Smooth muscle cell of trachea (primary cell): ENCODE measurements around the gene FUCA1. TPM values are rescaled to one million over a fixed set of nuclear protein-coding genes. Genes with fewer than 3 reads are reported as not detected.

Experiments used
- total RNA-seq: library from RNA; depleted of rRNA; stranded (reverse); fragments of >200 nt; gene quantifications from 2 replicates; pipeline ENCODE4 v1.2.1, GENCODE V29; 2014

FUCA1 gene
- total RNA-seq: 2.2 and 7.4 TPM in 2 replicates

DNA sequence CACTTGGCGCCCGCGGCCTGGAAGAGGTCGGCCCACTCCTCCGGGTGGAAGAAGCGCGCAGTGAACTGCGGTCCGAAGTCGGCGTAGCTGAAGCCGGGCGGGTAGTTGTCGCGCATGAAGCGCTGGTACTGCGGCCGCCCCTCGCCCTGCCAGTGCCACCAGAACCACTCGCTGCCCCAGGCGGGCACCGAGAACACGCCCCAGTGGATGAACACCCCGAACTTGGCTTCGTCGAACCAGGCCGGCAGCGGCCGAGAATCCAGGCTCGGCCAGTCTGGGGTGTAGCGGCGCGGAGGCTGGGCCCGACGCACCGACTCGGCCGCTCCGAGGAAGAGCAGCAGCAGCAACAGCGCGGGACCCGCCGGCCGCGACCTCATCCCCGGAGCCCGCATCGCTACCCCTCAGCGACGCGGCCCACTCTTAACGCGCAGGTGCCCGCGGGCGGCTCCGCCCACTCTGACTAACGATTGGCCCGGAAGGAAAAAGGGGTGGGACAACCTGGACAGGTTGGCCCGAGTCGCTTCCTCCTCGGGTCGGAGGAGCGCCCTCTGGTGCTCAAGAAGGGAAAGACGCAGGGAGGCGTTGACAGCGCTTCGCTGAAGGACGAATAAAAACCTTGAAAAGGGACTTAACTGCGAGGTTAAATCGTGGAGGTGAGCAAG, at the start of gene FUCA1:
FUCA1 (minus strand) TSS at position 396 of the 662 bp plus-strand sequence; CDS start at position 392, 4 bp downstream.

DNA sequence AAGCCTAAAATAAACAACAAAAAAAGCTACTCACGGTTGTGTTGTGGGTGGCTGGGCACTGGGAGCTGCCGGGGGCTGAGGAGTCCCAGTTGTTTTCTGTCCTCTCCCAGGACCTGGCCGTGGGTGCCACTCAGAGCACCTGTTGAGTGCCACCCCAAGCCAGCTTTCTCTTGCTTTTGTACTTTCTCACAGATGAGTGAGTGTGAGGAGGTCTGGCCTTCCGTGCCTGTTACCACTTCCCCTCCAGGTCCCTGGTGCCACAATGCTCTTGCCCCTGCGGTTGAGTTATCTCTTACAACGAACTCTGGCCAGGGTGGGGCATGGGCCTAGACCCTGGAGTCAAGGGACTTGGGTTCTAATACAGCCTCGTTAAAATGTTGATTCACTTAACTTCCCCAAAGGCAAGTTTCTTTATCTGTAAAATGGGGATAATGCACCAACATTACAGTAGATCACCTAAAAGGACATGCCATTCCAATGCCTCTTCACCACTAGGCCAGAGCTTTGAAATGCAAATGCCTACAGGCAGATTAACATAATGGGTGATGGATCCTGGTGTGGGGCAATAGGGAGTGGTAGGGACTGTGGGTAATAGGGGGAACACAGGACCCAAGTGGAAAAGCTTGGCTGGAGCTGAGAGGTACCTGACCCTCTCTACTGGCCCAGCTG, 45.3 kb upstream of the FUCA1 start, which contains the start of gene CNR2:
CNR2 (minus strand) TSS at position 151 of the 669 bp plus-strand sequence. CDS start 37,745 bp downstream, outside the sequence.

DNA sequence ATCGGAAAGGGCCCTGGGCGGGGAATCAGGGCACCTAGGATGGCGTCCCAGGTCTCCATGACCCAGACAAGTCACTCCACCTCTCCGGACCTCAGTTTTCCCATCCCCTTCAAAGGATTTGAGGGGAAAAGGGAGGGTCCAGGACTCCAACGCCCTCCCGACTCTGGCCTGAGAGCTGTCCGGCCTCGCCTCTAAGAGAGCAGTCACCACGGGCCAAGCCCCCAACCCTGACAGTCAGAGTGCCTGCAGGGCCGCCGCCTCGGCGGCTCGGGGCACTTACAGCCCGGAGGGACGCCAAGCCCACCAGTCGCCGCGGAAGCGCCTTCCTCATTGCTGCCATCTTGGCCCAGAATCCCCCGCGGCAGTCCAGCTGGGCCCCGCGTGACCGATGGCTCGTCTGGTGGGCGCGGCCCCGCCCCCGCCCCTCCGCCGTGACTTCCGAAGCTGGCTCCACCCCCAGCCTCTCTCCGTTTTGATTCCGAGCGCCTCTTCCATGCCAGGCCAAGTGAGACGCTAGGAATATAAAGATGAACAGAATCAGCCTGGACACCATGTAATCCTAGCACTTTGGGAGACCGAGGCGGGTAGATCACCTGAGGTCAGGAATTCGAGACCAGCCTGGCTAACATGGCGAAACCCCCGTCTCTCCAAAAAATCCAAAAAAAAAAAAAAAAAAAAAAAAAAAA, 42.9 kb downstream of the FUCA1 start, which contains the start of gene HMGCL:
HMGCL (minus strand) TSS at position 354 of the 686 bp plus-strand sequence; CDS start at position 340, 14 bp downstream.

DNA sequence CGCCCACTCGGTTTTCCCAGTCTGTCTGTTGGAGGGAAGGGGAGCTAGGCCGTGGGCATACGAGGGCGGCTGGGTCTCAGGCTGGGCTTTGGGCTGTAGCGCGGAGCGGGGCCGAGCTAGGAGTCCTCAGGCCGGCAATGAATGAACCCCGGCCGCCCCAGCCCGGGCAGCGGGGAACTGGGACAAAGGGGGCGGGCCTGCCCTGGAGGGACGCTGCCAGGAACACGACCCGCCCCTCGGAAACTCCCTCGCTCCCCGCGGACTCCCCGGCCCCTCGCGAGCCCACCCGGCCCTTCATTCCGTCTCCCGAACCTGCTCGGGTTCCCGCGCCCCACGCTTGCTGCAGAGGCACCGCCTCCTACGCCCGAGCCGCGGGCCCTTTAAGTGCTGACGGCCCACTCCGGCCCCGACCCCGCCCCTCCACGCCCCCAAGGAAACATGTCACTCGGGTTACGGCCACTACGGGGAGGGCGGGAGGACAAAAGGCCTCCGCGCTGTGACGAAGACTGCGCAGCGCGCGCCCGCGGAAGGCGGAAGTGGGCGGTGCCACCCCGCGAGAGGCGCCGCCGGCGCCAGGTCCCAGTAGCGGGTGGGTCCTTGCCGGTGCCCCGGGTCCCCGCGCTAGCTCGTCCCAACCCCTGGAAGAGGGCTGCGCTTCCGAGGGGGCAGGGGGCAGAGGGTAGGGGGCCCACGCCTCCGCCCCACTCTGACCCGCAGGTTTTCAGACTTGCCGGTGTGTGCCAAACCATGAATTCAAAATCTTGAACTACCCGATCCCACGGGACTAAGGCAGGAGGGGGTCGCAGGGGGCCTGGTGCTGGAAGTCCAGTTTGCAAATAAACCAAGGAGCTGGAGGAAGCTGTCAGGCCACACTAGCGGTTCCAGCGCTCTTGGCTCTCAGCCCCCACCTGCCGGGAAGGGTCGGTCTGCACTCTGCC, 67.4 kb downstream of the FUCA1 start, which contains the start of gene GALE:
GALE (minus strand) TSS at position 355 of the 938 bp plus-strand sequence. CDS start 1,747 bp downstream, outside the sequence.

Other genes starting within 250 kb of the FUCA1 start
- 750 and 1,055 TPM in 2 replicates for gene RPL11, start 176.5 kb downstream of the FUCA1 start, total RNA-seq
- gene ELOA, start 124.8 kb downstream of the FUCA1 start, total RNA-seq: 22.7 and 28.0 TPM in 2 replicates
- gene PITHD1, start 89.9 kb downstream of the FUCA1 start, total RNA-seq: 47.4 and 50.0 TPM in 2 replicates
- 28.2 and 46.8 TPM in 2 replicates for gene LYPLA2, start 77.1 kb downstream of the FUCA1 start, total RNA-seq
- 16.9 and 28.1 TPM in 2 replicates for gene GALE, start 67.5 kb downstream of the FUCA1 start, total RNA-seq
- 84.5 and 86.0 TPM in 2 replicates for gene HMGCL, start 42.9 kb downstream of the FUCA1 start, total RNA-seq
- gene CNR2, start 45.1 kb upstream of the FUCA1 start, total RNA-seq: not detected in 2 replicates
- 76.9 and 128 TPM in 2 replicates for gene PNRC2, start 91.5 kb upstream of the FUCA1 start, total RNA-seq
- gene SRSF10, start 112.0 kb upstream of the FUCA1 start, total RNA-seq: 65.0 and 102 TPM in 2 replicates
- gene MYOM3, start 243.8 kb upstream of the FUCA1 start, total RNA-seq: not detected in 2 replicates